Urothelium cell line (cell line): ENCODE data around the gene CCNK.

ENCODE experiments used
- DNase-seq: peaks from one replicate; pipeline ENCODE4 v3.0.0; 2011; ENCODE audit warnings: low spot score, mixed read lengths
- FAIRE-seq: peaks from 2 replicates; lab custom pipeline; 2011; peaks lifted over from hg19 to GRCh38; lab: Jason Lieb, UNC

The CCNK gene

DNA sequence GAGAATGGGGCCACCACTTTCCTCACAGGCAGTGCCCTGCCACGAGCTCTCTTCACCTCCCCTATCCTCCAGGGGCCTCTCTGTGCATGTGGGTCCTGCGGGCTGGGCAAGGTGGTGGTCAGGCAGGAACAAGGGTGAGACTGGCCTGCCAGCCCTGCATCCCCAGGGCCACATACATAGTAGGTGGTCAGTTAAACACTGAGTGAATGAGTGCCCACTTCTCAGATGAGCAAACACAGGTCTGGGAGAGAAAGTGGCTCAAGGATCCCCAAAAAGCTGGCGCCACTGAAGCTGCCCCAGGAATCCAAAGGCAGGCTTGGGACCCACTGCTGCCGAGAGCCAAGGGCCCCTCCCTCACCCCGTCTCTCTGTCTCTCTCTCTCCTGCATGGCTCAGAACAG lies 51.1 kb downstream of the CCNK start:
- FAIRE-seq: no peak
- no peak for DNase-seq

DNA sequence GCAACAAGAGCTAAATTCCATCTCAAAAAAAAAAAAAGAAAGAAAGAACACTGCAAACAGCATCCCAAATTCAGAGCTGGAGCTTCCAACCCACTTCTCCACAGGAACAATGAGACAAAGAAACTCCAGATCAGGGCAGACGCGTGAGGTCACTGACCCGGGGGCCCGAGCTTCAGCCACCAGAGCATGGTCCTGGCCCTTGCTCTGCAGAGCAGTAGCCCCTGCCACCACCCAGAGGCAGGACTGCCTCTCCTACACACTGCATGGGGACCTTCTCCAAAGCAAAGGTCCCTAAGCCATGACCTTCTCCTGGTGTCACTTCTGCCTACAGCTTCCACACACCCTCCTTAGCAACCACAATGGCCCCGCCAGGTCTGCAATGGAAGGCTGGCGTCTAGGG lies 53.1 kb downstream of the CCNK start:
- DNase-seq (no peak), FAIRE-seq (no peak)

DNA sequence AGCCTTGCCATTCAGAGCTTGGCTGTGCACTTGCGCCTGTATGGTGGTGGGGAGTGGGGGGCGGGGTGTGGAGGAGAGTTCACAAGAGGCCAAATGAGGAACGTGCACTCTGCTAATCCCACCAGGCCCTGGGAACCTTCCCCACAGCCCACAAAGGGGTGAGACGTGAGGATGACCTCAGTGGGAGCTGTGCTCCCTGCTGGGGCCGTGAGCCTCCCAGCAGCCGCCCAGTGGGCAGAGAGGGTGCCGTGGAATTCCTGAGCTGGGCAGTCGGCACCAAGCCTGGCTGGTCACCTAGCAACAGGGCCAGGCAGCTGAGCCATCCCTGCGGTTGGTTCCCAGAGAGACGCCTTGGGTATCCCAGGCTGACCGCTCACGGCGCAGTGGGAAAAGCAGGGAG lies 53.7 kb downstream of the CCNK start:
- FAIRE-seq: no peak
- no peak for DNase-seq

DNA sequence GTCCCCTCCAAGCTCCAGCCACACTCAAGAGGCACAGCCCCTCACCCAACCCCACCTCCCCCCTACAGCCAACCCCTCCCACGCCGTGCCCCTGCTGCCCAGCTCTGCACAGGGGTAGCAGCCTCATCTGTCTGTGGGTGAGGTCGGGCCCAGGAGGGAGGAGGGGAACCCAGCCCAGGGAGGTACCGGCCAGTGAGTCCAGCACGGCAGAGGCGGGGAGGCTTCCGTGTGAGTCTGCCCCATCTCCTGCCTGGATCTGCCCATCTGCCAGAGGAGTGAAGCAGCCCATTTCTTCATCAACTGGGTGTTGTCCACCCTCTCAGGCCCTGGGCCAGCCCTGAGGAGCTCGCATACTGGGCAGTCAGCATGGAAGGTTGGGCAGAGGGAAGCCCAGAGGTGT lies 54.2 kb downstream of the CCNK start:
- DNase-seq (no peak), FAIRE-seq (no peak)

DNA sequence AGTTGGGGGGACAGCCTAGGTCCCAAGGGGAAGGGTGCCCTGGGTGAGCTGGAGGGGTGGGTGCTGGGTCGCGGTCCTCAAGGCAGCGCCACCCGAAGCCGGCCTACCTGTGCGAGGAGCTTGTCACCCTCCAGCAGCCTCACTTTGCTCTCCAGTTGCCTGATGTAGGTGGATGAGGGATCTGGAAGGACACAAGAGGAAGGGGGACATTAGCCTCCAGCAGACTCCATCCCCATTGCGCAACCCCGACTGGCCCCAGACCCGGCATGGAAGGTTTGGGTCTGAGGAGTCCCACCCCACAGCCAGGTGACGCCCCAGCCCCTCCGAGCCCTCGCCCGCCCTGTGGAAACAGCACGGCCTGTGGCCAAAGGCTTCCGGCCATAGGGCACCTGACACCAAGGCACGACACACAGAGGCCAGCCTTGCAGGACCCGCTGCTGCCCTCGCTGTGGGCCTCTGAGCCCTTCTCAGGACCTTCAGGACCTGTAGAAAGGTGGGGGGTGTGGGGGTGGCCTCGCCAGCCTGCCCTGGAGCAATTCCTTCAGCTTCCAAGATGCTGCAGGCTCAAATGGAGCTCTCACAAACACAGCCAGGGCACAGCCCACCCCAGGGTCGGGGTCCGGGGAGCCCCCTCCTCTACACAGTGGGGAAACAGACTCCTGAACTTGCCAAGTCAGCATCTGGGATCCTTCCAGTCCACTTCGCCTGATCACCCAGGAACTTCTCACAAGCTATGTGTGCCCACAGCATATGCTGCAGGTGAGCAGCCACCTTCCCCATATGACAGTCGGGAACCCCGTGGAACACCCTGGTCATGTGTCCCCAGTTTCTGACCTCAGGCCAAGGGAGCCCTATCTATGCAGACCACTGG lies 54.9 kb downstream of the CCNK start:
- no peak for FAIRE-seq
- DNase-seq: no peak

DNA sequence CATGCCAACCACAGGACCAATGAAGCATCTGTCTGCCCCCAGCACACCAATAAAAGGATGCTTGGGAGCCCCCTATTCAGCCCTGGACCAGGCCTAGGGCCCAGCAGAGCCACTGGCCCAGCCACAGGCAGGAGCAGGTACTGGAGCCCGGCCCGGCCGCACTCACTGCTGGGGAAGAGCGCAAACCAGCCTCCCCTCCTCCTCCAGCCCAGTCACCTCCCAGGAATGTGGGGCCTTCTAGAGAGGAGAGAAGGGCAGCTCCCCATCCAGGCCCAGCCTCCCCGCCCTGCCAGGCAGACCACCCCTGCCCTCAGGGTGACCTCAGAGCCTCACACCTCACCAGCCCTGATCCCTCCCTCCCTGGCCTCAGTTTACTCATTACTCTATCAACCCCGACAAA lies 56.2 kb downstream of the CCNK start:
- no peak for FAIRE-seq
- peak; percentile 83 for DNase-seq

DNA sequence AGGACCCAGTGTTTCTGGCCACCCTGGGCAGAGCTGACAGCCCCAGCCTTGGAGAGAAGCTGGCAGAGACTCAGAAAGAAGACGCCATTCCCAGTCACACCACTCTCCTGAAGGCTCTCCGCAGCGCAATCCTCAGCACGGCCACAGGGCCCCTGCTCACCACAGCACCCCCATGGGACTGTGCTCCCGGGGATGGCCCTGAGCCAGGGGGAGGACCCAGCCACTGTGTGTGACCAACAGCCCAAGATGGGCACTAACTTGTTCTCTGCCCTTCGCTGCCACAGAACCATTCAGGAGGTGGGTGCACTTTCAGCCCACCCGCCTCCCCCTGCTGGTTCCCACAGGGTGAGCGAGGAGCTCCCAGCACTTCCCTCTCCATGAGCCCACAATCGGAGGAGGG lies 57.1 kb downstream of the CCNK start:
- DNase-seq (peak; percentile 37), FAIRE-seq (no peak)

DNA sequence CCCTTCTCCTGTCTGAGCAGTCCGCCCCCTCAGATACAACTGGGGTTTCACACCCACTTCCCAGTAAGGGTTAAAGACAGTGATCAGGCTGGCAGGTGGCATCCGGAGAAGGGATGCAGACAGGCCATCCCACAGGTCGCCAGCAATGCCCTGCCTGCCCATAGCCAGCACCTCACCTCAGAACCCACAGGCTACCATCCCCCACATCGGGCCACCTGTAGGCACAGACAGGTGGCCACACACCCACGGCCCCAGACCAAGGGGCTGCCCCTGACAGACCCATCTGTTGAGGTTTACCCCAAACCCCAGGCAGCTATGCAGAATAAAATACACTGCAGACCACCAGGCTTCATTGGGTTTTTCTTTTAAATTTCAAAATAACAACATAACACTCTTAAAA lies 57.5 kb downstream of the CCNK start:
- peak; percentile 32 for FAIRE-seq

DNA sequence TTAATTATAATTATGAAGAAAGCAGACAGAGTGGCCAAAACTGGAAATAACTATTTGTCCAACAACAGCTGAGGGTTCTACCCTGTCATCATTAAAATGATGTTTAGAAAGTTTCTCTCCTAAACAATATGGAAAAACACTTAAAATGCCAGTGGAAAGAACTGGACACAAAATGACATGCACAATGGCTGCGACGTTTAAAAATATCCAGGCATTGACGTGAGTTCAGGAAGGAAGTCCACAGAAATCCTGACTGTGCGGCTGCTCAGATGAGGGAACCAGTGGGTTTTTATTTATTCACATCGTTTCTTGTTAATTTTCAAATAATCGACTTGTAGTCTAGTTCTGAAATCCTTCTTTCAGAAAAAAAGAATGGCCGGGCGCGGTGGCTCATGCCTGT lies 58.3 kb downstream of the CCNK start:
- FAIRE-seq (no peak), DNase-seq (no peak)

More for the DNA sequence above, 57.5 kb downstream of the CCNK start:
- no peak for DNase-seq

DNA sequence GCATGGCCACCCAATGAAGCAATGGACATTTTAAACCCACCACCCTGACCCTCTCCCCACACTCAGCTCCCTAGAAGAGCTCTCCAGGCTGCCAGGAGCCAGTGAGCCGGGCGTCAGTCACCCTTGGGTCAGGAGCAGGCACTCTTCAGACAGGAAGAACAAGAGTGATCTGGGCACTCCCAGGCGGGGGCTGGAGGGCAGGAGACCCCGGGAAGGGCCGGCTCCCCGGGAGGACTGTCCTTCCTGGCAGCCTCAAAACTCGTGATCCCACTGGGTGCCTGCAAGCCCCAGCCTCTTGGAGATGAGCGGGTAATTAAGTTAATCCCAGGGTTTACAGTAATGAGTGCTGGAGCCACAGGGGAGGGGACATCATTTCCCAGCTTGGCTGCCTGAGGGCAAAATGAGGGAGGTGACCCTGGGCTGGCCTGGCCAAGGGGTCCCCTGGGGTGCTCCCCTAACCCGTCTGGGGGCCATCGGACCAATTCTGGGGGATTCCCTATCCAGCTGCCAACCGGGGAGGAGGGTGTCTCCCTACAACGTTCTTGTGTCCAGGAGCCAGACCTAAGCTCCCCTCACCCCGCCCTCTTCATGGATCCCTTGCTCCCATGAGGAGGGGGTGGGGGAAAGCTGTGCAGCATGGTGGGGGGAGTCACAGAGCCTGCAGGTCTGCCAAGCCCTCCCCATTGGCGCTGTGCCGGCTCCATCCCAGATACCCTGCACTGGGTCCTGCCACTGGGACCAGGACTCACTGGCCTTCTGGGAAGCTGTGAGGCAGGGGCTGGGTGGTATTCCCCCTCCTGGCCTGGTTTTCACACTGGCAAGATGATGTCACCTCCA lies 59.2 kb downstream of the CCNK start:
- DNase-seq: no peak
- FAIRE-seq: no peak

DNA sequence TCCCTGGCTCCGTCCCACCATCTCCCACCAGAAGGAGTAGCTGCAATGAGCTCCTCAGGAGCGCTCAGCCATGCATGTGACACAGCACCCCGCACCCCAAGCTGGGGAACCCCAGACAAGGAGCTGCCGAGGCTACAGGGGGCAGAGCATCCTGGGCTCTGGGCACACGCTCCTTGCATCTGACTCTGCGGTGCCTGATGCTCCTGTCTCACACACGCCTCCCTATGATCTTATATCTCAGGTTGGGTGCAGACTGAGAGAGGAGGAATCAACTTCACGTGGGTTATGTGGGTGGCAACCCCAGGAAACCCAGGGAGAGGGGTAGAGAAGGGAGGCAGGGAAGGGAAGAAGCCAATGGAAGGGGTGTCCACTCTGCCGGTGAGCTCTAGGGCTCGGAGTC lies 60.0 kb downstream of the CCNK start:
- DNase-seq (no peak), FAIRE-seq (no peak)

DNA sequence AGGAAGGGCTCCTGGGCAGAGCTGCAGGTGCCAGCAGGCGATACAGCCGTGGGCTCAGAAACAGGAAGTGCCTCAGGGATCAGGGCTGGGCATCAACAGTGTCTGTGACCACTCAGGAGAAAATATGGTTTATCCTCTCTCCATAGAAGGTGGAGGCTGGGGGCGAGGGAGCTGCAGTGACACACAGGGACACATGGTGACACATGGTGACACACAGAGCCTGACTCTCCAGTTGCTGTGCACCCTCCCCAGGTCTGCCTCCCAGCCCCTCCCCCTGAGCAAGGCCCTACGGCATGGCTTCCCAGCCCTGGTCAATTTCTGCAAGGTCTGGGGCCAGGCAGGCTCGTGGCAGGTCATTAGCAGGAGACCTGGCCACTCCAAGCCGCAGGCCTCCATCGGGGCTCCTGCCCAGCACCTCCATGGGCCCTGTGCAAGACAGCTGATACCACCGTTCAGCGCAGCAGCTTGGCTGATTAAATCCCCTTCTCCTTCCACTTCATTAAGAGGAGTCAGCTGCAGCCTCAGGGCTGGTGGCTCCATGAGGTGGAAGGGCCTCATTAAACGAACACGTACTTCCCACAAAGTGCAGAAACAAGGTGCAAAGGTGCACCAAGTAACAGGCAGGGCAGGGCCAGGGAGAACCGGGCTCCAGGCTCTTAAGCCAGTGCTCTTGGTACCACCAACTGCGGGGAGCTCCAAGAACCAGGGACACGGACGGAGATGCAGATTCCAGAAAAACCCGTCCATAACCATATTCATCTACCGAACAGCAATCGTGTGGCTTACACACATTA lies 60.7 kb downstream of the CCNK start:
- no peak for FAIRE-seq
- no peak for DNase-seq

DNA sequence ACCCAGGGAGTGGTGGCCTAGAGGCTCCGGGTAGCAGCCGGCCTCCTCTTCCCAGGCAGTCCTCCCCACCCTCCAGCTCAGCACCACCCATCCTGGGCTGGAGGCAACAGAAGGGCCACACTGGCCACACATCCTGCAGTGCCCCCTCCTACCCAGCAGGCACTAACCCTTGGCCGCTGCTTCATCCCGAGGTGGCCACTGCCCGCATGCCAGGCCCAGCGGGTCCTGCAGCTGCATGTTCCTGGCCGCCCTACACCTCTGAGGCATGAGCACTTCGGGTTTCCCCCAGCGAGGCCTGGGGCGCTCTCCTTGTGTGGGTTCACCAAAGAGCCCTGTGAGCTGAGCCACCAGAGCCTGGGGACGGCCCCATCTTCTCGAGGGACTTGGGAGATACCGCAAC lies 61.4 kb downstream of the CCNK start:
- DNase-seq (no peak), FAIRE-seq (no peak)

DNA sequence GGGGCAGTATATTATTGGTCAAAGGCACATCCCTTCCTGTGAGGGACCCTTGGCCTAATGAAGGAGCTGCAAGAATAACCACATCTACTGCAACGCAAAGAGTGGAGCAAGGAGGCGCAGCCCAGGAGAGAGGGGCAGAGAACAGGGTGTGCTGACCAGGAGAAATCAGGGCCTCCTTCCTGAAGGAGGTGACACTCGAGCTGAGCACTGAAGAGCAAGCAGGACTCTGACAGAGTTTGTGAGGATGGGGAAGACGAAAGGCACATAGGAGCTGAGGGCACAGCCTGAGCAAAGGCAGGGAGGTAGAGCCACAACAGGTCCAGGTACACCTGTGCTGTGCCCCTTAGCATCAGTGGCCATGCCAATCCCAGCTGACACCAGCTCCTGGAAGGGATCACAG lies 62.2 kb downstream of the CCNK start:
- no peak for FAIRE-seq
- no peak for DNase-seq

DNA sequence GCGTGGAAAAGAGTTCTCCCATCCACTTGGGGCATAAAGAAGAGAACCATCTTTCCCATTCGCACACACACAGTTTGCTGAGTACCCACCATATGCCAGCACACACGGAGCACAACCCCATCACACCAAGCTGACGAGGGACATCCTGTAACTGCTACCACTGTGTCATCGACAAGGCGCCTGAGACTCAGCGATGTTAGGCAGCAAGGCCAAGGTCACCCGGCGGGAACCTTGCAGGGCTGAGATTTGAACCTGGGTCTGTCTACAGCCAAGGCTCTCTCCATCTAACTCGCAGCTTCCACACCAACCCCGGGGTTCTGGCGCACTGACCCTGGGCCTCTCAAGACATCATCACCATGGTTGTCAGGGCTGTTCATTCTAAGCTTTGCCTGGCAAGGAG lies 62.8 kb downstream of the CCNK start:
- DNase-seq (no peak), FAIRE-seq (no peak)

DNA sequence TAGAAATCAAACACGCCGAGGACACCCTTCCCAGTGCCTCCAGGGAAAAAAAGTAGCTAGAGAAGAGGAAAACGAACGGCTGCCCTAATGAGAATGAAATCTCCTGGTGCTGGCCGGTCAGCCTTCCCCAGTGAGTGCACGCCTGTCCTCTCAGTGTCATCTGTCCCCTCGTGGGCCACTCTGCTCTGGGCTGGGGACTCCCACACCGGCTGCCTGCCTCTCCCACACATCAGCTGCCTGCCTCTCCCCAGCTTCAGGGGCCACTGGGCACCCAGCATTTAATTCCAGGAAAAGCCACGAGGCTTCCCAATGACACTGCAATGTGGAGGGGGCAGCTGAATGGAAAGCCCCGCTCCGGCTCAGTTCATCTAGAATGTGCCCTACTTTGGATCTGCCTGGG lies 63.8 kb downstream of the CCNK start:
- FAIRE-seq: no peak
- no peak for DNase-seq

DNA sequence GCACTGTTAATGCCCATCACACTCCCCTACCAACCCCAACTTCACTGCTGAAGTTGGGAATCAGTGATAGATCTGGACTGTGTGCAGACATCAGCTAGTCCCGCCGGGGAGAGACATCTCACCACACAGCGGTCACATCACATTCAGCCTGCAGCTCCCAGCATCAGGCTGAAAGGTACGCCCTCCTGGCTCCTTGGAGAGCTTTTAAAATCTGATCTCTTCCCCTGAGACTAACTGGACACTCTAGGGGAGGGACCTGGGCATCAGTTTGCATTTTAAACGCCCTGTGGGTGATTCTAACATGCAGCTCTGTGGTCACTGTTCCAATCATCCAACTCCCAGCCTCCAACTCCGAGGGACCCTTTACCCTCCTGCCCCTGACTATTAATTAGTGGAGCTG lies 64.4 kb downstream of the CCNK start:
- FAIRE-seq: no peak

DNA sequence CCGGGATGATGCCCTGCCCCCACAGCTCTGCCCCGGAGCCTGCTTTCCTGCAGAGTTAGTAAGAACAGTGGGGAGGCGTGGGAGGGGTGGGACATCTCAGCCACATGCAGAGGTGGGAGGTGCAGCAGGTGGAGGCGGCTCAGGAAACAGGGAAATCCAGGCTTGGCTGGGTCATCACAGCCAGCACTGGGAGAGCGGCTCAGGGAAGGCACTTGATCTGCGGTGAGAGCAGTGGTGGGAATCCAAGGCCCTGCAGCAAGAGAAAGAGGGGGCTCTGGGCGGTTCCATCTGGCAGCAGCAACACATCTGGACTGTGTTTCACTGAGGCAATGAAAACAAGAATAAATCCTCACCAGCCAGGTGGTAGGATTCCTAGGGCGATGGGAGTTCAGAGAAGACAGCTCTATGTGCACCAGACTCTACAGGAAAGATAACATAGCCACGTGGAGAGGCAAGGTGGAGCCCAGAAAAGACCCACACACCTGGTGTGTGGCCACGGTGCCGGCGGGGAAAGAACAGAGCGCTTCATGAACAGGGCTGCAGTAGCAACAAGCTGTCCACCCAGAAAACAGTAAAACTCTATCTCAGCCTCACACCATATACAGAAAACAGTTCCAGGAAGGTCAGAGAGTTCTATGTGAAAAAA lies 65.1 kb downstream of the CCNK start:
- FAIRE-seq: no peak
- no peak for DNase-seq

More for the DNA sequence above, 64.4 kb downstream of the CCNK start:
- DNase-seq: no peak

DNA sequence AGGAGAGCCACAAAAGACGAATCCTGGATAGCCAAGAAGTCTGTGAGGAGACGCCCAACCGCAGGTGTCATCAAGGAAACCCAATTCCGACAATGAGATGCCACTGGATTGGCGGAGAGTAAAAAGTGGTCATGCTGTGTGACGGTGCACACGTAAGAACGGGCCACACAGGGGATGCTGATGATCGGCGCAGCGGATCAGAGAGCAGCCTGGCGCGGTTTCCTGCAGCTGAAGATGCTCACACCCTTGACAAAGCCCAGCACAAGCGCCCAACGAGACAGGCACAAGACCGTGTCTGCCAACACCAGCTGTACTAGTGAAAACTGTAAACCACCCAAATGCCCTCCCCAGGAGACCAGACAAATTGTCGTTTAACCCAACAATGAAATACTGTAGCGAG lies 67.0 kb downstream of the CCNK start:
- FAIRE-seq: no peak
- DNase-seq: no peak

DNA sequence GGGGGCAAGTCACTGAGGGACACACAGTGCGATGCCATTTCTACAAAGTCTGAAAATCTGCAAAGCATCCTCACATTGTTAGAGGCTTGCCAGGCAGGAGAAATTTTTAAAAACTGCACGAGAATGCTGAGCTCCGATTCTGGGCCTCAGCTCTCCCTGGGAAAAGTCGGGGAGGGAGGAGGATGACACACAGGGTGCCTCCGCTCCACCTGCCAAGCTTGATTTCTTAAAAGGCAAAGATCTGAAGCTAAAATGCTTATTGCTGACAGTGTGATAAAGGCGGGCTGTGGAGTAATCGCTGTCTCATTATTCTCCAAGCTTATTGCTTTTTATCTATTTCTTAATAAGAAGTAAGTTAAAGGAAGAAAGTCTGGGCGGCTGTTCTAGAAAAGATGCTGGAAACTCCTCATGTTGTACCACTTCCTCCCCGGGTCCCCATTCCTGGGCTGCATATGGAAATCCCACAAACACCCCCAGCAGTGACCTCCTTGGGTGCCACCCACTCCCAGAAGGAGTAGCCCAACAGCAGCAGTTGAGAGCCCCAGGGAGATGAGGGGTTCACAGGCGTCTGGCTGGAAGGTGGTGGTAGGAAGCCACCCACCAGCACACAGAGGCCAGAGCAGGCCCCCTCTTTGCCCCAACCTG lies 67.8 kb downstream of the CCNK start:
- DNase-seq: no peak
- FAIRE-seq: no peak
